Heart right ventricle (tissue), 16 donors: ENCODE measurements around the gene SPTBN4. TPM values are rescaled to one million over a fixed set of nuclear protein-coding genes. Genes with fewer than 3 reads are reported as not detected.

ENCODE experiments used
- ATAC-seq, 8 donors: fragments of 200-7000 bp; cut with Tn5 transposase; one replicate each; pipeline ENCODE4 v1.9.1; 2020; ENCODE audit warnings: mild to moderate bottlenecking in 8 of 8, moderate library complexity in 8 of 8, moderate number of reproducible peaks in 1 of 8
- DNase-seq, 2 donors: peaks; one replicate each; pipeline ENCODE4 v3.0.0-alpha.2; 2020
- H3K27ac ChIP-seq, 10 donors: fragments of 200-600 bp; sonication (generic) in 2 of 10; one replicate each; pipeline versions ENCODE4 v1.5.0 to v1.8.0; 2020 to 2022; ENCODE audit warnings: mild to moderate bottlenecking in 3 of 10
- H3K27me3 ChIP-seq, 7 donors: fragments of 200-600 bp; one replicate each; pipeline ENCODE4 v1.8.0; 2021 to 2022; ENCODE audit warnings: mild to moderate bottlenecking in 2 of 7
- H3K36me3 ChIP-seq, 9 donors: fragments of 200-600 bp; sonication (generic) in 1 of 9; one replicate each; pipeline versions ENCODE4 v1.5.0 to v1.8.0; 2020 to 2022; ENCODE audit warnings: mild to moderate bottlenecking in 2 of 9
- H3K4me1 ChIP-seq, 9 donors: fragments of 200-600 bp; sonication (generic) in 1 of 9; one replicate each; pipeline versions ENCODE4 v1.5.0 to v1.8.0; 2020 to 2022; ENCODE audit warnings: mild to moderate bottlenecking in 4 of 9
- H3K4me3 ChIP-seq, 10 donors: fragments of 200-600 bp; sonication (generic) in 2 of 10; one replicate each; pipeline versions ENCODE4 v1.5.0 to v1.8.0; 2020 to 2022; ENCODE audit warnings: mild to moderate bottlenecking in 7 of 10, moderate library complexity in 2 of 10
- H3K9me3 ChIP-seq, 11 donors: fragments of 200-600 bp in 10 of 11; sonication (generic) in 2 of 11; one replicate each; pipeline versions ENCODE4 v1.5.0 to v1.8.0; 2013 to 2022; ENCODE audit warnings: mild to moderate bottlenecking in 2 of 11, control low read depth in 1 of 11, moderate library complexity in 1 of 11
- CTCF ChIP-seq, 9 donors: fragments of 200-600 bp; sonication (generic) in 2 of 9; IDR thresholded peaks; one replicate each; pipeline versions ENCODE4 v1.5.0 to v1.8.0; 2021 to 2022; ENCODE audit warnings: antibody characterized with exemption in 9 of 9, mild to moderate bottlenecking in 5 of 9, moderate library complexity in 1 of 9
- WGBS, 2 donors: extraction: QIAGEN DNeasy Blood & Tissue Kit; methylation state at CpG; one replicate each; pipeline ENCODE4 v1.1.7; 2013; ENCODE audit warnings: inconsistent platforms in 1 of 2; 5-methylcytosine and 5-hydroxymethylcytosine counted together
- intact Hi-C, 10 donors: fragments of 100-400 bp; cut with DNase I; formaldehyde crosslinking; loops; one replicate each; pipeline versions ENCODE4 v1.11.1 to v1.14.2; 2022
- polyA plus RNA-seq, 2 donors: library from polyadenylated mRNA; stranded (reverse); fragments of 200-250 nt; gene quantifications; one replicate each; pipeline ENCODE4 v1.2.3, GENCODE V29; 2013
- total RNA-seq, 10 donors: library from RNA; stranded (reverse); fragmentation: NEBNext Ultra II Directional in 3 of 10; extraction: Animal tissue kit (Norgen Biotek cat#: 25700) in 3 of 10; gene quantifications; one replicate each; pipeline versions ENCODE4 v1.2.1 to v1.2.4, GENCODE V29; 2021 to 2023
- donor health status: Arrhythmogenic right ventricular cardiomyopathy.
- donor health status: ischemic (EF 13 %, LVEDD 7.1; RV severe dilation, severe dysfunction).
- donor health status: healthy with polysubstance abuse.
- donor health status: DM: no; HTN: yes; CAD: no.
- donor health status: DM: no; HTN: no; CAD: no.
- donor health status: ischemic (EF 25% LVEDD 6.9; RV normal size, moderate dysfunction).
- donor health status: ischemic (EF 25% LVEDD 5.7; RV mildly dilated, moderate dysfunction).
- donor health status: healthy.
- donor health status: DM: yes; HTN: yes; CAD: no.
- donor health status: Ischemic cardiomyopathy.
- donor health status: ischemic (EF 35%, LVEDD 5.7; RV mildly dilated, moderate dysfunction).
- donor health status: nonischemic (EF 11% LVEDD 7.7; RV severe dilation, severe dysfunction).
- donor health status: DM: yes; HTN: yes; CAD: no.
- donor health status: PGD.
- donor health status: ischemic (EF 29% LVEDD 5.4; RV normal size, mild dysfunction).
- donor health status: nonischemic (EF 23%, LVEDD 6.1; RV moderate dilation, normal function).

Gene SPTBN4
- total and polyA plus RNA-seq, 12 donors, result 3.0 to 13.8 (median 4.9) TPM

- Histone ChIP-seq H3K36me3 (peaks cover 0 to 96% (median 16%) of the 10 kb centered on the region in 9 donors), H3K4me3 (no peak overlapping the region), H3K9me3 (no peaks in the 10 kb centered on the region), H3K27ac (no peak overlapping the region), H3K27me3 (no peaks in the 10 kb centered on the region), H3K4me1 (peaks cover 0 to 23% (median 0%) of the 10 kb centered on the region in 9 donors)
- no peak for DNase-seq
- no peak for ATAC-seq
- WGBS, 2 donors, result 94 to 95% methylated on average over 5 of the region's 5 CpGs
- intact Hi-C loops, result no loop called here
- TF ChIP-seq CTCF (IDR thresholded peaks at IDR 0.05), result no peak
These were observed 117.2 kb downstream of the SPTBN4 start for GRCh38 chr19:40584007-40584406.

GRCh38 chr19:40585241-40585981 is 118.6 kb downstream of the SPTBN4 start:
- Histone ChIP-seq H3K4me1 (peaks cover 0 to 16% (median 0%) of the 10 kb centered on the region in 9 donors), H3K9me3 (no peaks in the 10 kb centered on the region), H3K27ac (peak overlapping the region in 1 of 10 donors; percentile 77), H3K4me3 (no peak overlapping the region), H3K27me3 (no peaks in the 10 kb centered on the region), H3K36me3 (peaks cover 0 to 89% (median 16%) of the 10 kb centered on the region in 9 donors)
- WGBS, 2 donors, result 91 to 92% methylated on average over 11 of the region's 11 CpGs
- DNase-seq (no peak), ATAC-seq (no peak)
- intact Hi-C loops, result no loop called here
- TF ChIP-seq CTCF (IDR thresholded peaks at IDR 0.05), result no peak

- H3K4me1 ChIP-seq, result peaks cover 0 to 11% (median 0%) of the 10 kb centered on the region in 9 donors
- DNase-seq (no peak), ATAC-seq (no peak)
- H3K9me3 ChIP-seq, result no peaks in the 10 kb centered on the region
- H3K27ac ChIP-seq, result peak overlapping the region in 1 of 10 donors; percentile 77
- WGBS, 2 donors, result 89 to 95% methylated on average over 2 of the region's 2 CpGs
- TF ChIP-seq CTCF (IDR thresholded peaks at IDR 0.05), result no peak
- no peaks in the 10 kb centered on the region for H3K27me3 ChIP-seq
- intact Hi-C loops, result no loop called here
- H3K36me3 ChIP-seq, result peaks cover 0 to 89% (median 15%) of the 10 kb centered on the region in 9 donors
- no peak overlapping the region for H3K4me3 ChIP-seq
These were observed 119.2 kb downstream of the SPTBN4 start for GRCh38 chr19:40585982-40586422.

GRCh38 chr19:40586611-40587010 is 119.8 kb downstream of the SPTBN4 start:
- DNase-seq (no peak), ATAC-seq (no peak)
- WGBS, 2 donors, result 95 to 99% methylated on average over 14 of the region's 14 CpGs
- Histone ChIP-seq H3K4me3 (no peak overlapping the region), H3K36me3 (peaks cover 0 to 87% (median 9%) of the 10 kb centered on the region in 9 donors), H3K9me3 (no peaks in the 10 kb centered on the region), H3K27ac (peak overlapping the region in 1 of 10 donors; percentile 77), H3K4me1 (peaks cover 0 to 11% (median 0%) of the 10 kb centered on the region in 9 donors), H3K27me3 (no peaks in the 10 kb centered on the region)
- intact Hi-C loops, result no loop called here
- TF ChIP-seq CTCF (IDR thresholded peaks at IDR 0.05), result no peak
